CD4-positive, alpha-beta T cell treated with Interleukin-4 for 1 hour (primary cell): Measurements from ENCODE around the gene CDCA5.

Experiments used
- DNase-seq, 2 donors: peaks; one replicate each; pipeline ENCODE4 v3.0.0-alpha.2; 2020 to 2022

CDCA5 gene, protein sequence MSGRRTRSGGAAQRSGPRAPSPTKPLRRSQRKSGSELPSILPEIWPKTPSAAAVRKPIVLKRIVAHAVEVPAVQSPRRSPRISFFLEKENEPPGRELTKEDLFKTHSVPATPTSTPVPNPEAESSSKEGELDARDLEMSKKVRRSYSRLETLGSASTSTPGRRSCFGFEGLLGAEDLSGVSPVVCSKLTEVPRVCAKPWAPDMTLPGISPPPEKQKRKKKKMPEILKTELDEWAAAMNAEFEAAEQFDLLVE

DNA sequence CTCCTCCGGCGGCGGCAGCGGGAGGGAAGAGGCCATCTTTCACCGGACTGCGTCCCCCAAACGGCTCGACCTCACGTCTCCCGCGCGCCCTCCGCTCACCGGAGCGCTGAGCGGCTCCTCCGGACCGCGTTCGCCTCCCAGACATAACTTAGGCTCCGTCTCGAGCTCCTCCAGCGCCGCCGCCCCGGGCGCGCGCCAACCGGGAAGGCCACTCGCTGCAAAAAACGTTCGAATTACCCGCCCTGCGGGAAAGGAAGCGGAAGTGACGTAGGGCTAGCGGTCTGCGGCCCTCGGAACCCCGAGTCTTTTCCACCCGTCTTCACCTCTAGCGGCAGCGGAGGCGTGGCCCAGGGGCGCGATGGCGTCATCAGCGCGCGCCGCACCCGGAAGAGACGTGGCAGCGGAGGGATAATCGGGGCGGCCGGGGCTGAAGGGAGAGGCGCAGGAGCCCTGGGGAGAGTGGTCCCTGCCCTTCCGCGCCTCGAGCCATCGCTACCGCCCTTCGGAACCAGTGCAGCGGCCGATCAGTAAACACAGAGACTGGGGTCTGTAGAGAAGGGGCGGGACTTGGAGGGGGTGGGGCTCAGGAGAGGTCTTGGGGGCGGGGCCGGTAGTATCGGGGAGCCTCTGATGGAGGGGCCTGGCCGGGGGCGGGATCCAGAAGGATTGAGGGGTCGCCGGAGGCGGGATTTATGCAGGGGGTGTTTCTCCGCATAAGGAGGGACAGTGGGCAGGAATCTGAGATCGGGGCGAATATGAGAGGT, at the start of gene CDCA5, which contains the start of gene ZFPL1:
CDCA5 (minus strand) TSS at position 207 of the 764 bp plus-strand sequence; CDS start at position 145, 62 bp downstream.
ZFPL1 (plus strand) TSS at position 389 of the 764 bp plus-strand sequence. CDS start 477 bp downstream, outside the sequence.
- DNase-seq: peak; percentile 96

DNA sequence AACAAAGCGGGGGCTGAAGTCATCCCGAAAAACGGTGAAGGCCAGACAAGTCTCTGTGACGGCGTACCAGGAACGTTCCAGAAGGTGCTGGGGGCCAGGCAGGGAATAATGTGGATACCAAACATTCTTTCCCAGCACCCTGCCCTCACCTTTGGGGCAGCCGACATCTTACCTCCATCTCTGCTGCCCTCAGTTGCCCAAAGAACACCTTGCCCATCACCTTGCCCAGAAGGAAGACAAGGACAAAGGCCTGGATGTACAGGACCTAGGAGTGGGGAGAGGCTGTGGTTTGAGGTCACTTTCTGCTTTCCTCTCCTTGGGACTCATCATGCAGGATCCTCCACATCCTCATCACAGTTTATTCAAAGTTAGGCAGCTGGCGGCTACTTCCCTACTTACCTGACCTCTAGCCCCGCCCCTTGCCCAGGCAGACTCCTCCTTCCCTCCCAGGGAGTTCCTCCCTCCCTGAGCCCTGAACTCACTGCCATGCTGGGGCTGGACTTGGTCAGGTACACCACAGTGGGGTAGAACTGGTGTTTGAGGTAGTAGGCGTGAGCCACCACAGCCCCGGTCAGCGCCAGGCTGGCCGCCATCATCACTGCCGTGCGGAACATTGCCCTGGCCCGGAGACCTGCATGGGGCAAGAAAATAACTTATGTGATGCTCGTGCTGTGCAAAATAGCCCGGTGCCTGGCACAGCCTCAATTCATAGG, 49.3 kb upstream of the CDCA5 start:
- peak; percentile 59 to 67 for DNase-seq

DNA sequence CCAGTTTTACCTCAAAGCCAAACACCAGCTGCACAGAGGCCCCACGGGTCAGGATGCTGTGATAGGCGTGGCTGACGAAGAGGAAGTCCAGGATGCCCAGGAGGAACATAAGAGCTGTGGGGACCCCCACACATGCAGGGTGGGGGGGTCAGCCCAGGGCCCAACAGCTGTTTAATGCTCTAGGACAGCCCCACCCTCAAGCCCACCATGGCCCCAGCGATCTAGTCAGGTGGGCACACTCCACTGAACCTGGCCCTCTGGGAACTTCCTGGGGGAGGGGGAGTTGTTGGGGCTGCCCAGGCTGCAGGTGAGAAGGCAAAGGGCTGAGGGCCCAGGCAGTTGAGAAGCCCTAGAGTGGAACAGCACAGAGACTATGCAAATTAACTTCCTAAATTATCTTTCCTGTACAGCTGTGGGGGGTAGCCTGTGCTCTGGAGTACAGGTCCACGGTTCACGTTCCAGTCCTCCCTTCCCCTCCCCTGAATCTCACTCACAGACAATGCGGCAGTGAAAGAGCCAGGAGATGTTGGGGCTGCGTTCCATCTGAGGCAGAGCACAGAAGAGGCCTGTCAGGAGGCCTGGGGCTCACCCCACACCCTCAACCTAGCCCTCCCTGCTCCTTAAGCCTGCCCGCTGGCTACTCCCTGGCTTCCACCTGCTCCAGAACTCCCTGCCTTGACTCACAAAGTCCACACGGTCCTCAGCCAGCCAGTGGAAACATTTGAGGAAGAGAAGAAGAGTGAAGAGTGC, 48.6 kb upstream of the CDCA5 start:
- peak in 1 of 2 donors; percentile 57 for DNase-seq

DNA sequence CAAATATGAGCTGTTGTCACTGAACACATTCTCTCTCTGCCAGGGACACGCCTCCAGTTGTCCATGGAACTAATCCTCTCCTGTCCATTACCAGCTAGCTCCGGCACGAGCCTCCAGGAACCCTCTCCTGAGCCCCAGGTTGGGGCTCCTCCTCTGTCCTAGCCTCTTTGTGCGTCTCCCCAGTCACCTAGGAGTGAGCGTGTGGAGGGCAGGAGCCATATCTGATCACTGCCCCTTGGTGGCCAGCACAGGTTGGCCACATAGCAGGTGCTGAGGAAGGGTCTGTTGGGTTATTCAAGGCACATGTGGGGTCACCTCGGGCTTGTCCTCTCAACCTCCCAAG, 48.0 kb upstream of the CDCA5 start:
- peak in 1 of 2 donors; percentile 10 for DNase-seq

DNA sequence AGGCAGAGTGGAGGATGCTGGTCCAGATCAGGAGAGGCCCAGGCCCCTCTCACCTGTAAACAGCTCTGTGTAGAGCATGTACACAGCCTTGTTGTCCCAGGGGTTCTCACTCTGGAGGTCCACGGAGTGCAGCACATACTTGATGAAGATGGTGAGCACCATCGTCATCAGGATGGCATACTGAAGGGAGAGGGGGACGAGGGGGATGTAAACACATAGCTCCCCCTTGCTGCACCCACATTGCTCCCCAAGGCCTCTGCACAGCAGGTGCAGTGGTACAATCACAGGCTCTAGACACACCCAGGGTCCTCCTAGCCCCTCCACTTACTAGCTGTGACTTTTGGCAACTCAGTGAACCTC, 47.6 kb upstream of the CDCA5 start:
- DNase-seq: peak in 1 of 2 donors; percentile 6

DNA sequence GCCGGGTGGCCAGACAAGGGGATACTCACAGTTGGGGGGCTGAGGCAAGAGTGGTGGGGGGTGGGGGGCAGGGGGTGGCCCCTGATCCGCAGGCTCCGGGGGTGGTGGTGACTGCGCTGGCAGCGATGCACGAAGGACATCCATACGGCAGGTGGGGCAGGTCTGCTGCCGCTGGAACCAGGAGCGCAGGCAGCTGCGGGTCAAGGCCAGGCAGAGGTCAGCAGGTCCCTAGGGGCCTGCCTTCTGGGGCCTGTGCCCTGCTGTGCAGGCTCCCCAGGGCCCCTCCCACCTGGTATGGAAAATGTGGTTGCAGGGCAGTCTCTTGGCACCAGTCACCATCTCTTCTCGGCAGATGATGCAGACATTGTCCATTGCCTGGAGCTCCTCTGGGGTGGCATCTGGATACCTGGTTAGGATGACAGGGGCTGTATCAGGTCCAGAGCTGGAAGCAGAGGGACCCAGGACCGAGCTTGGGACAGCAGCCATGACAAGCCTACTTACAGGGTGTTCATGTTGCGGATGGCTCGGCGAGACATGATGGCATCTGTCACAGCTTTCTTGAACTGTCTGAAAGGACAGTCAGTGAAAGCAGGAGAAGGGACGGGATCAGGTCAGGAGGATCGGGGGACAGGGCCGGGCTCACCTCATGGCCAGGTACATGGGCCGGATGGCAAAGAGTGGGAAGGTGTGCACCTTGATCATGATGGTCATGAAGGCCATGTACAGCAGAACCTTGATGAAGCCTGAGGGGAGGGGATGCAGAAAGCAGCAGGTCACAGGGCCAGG, 47.0 kb upstream of the CDCA5 start:
- DNase-seq: peak in 1 of 2 donors; percentile 9

DNA sequence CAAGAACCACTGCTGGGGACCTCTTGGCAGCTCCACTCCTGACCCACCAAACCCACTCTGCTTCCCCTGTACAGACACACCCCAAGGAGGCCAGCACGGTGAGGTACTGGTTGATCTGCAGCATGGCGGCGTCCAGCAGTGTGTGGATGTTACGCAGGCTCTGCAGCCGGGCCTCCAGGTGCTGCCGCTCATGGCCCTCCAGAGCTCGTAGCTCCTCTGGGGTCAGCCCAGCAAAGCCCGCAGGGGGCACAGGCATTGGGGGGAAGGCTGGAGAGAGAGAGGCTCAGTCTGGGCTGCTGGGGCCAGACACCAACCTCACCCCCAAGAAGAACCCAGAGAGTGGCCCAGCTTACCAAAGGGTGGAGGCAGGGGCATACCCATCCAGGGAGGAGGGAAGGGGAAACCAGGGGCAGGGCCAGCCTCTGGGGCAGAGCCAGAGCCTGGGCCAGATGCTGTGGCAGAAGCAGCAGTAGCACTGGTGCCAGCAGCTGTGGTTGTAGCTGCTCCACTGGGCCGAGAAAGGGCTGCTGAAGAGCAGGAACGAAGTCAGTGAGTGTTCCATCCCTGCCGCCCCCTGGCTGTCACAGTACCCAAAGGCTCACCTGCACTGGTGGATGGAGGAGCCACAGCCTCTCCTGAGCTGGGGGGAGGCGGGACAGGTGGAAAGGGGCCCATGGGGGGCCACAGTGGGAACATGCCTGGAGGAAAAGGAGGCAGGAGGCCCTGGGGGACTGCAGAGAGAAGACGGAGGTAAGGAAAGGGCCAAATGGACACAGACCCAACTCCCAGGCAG, 46.0 kb upstream of the CDCA5 start:
- peak in 1 of 2 donors; percentile 36 for DNase-seq

DNA sequence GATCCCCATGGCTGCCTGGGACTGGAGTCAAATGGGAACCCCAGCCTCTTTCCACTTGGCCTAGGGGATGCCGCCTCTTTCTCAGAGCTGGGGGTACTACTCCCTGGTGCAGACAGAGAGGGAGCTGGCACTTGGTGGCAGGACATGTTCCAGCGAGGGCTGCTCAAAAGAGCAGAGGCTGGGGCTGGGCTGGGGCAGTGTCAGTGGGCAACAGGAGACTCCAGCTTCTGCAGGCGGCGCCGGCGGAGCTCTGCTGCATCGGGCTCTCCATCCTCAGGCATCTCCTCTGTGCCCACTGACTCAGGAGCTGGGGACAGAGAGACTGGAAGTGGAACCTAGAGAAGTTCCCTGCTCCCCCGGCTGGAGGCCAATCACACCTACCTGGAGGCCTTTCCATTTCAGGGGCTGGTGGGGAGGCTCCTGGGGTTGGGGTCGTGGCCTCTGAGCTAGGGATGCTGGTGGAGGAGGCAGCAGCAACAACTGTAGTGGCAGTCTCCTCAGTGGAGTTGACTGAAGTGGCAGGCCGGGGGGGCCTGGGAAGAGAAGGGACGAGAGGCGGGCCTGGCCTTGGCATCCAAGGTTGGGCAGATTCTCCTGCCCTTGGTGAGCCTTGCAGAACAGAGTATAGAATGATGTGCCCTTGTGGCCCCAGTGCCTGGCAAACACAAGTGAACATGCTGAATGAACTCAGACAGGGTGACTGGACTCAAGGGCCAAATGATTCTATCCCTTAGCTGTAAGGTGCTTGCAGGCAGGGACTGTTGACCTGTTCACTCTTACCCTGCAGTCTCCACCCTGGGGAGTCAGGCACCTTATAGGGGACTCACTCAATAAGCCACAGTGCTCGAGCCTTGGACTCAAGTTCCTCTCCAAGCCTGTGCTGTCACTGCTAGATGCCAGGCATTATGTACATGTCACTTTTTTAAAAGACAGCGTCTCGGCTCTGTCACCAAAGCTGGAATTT, 44.6 kb upstream of the CDCA5 start:
- no peak for DNase-seq

DNA sequence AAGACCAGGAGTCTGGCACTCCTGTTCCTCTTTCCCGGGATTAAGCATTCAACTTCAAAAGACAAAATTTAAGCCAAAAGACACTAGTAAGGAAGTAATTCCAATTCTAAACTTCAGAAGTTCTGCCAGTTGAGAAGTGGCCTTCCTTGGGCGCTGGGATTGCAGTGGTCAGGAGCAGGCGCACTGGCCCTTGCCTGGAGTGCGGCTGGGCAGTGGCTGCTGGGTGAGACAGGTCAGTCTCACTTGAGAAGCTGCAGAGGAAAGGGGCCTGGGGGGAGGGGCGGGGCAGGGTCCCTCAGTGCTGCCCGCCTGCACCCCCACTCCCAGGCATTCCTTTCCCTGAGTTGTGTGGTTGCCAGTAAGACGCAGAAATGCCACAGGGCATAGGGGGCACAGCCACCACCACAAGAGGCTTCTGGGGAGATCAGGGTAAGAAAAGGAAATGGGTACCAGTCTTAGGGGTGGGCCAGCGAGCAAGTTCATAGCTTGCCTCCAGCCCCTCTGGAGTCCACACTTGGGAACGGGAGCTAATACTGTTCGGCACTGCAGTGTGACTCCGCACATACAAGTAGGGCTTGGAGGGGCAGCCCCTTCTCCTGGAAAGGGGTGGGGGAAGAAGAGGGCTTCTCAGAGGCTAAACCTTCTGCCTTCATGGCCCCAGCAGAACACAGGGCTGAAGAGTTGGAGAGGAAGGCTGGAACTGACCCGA, 43.8 kb upstream of the CDCA5 start:
- DNase-seq: no peak

DNA sequence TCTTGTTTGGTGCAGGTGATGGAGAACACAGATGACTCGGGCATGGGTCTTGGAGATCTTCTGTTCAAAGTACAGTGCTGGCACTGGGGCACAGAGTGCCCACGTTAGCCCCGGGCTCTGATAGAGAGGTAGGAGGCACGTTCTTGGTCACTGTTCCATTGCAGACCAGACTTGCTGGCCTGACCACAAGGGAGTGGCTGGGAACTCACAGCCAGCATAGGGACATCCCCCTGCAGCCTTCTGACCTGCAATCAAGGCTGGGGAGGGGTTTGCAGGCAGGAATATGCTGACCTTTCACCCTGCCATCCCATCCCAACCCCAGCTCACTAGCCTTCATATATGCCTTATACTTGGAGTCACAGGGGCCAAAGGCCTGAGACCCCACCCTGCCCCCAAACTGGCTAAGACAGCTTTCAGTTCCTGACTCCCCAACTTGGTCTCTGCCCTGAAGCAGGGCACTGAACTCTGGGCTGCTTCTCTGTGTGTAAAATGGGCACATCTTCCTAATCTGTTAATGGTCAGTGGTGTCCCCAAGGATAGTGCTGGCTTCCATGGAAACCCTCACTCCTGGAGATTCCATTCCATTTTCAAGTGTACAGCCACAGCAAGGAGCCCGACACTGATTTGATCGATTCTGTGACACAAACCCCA, 42.9 kb upstream of the CDCA5 start:
- DNase-seq: peak in 1 of 2 donors; percentile 9

DNA sequence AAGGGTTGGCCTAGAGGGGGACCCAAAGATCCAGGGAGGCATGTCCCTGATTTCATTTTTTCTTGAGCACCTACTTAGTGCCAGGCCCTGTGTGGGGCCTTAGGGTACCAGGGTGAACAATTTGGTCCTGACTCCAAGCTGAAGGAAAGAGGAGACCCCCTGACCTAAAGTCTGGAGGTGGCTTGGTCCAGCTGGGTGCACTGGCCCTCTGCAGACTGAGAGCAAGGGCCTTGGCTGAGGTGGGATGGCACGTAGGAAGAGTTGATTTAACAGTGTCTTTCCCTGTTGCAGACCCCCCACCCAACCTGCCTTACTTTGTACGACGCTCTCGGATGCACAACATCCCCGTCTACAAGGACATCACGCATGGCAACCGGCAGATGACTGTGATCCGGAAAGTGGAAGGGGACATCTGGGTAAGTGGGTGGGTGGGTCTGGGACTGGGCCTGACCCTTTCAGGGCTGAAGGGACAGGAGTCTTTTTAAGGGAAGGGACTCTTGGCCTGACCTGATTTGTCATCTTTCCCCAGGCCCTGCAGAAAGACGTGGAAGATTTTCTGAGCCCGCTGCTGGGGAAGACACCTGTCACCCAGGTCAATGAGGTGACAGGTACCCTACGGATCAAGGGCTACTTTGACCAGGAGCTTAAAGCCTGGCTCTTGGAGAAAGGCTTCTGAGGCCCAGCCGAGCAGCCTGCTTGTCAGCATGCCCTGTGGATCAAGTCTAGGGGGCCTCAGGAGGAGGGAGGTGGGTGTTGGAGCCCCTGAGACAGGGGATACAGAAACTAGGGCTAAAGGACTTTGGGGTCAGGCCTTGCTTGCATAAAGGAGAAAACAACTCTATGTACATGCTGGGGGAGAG, 41.6 kb upstream of the CDCA5 start:
- peak in 1 of 2 donors; percentile 5 for DNase-seq

DNA sequence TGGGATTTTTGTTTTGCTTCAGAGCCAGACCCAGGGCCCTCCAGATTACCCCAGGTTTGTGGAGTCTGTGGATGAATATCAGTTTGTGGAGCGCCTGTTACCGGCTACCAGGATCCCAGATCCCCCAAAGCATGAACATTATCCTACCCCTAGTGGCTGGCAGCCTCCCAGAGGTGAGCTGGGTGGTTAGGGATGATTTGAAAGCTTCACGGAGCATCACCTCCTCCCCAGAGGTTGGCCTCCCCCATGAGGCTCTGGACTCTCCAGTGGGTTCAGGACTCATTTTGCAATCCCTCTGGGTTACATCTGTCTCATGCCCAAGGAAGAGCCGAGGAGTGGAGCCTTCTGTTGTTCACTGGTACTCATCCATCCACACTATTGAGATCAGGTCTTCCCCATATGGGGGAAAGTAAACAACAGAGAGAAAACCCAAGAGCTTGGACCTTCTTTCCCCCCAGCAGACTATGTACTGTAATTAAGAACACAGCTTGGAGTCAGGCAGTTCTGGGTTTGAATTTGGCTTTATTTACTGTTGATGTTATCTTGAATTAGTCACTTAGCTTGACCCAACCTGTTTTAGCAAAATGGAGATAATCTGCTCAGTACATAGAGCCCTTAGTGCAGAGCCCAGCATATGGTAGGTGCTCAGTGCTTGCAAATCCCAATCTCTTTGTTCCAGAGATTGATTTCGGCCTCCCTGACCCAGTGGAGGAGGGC, 40.8 kb upstream of the CDCA5 start:
- peak in 1 of 2 donors; percentile 4 for DNase-seq

DNA sequence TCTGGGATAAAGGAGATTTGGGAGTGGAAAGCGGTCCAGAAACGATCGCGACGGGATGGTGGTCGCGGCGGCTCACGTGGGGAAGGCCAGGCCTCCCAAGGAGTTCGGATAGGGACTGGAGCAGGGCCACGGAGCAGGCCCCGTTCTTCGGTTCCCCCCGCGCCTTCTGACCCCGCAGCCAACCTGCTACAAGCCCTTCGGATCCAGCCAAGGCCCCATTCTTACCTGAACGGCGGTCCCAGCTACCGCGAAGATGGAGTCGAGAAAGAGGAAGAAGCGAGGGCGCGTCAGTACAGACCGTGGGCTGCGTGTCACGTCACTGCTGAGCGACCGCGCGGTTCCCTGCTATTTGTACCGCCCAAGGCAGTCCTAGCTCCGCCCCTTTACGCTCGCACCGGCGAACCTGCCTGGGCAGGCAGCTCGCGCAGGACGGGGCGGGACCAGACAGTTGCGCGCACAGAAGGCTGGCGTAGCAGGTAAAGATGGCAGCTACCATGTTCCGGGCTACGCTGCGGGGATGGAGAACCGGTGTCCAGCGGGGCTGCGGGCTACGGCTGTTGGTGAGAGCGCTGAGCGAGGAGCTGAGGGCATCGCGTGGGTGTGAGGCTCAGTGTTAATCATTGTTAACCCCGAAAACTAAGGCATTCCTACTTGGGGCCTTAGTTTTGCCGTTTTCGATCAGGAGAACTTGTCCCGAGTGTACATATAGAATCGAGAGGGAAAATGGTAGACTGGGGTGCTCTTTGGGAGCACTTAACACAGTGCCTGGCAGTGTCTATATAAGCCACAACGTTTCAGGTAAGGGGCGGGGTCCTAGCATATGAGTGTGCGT, 38.2 kb upstream of the CDCA5 start, which contains the start of the genes FAU and MRPL49:
FAU (minus strand) TSS at position 270 of the 832 bp plus-strand sequence. CDS start 321 bp downstream, outside the sequence.
MRPL49 (plus strand) TSS at position 457 of the 832 bp plus-strand sequence; CDS start at position 483, 26 bp downstream.
- DNase-seq: peak; percentile 99

DNA sequence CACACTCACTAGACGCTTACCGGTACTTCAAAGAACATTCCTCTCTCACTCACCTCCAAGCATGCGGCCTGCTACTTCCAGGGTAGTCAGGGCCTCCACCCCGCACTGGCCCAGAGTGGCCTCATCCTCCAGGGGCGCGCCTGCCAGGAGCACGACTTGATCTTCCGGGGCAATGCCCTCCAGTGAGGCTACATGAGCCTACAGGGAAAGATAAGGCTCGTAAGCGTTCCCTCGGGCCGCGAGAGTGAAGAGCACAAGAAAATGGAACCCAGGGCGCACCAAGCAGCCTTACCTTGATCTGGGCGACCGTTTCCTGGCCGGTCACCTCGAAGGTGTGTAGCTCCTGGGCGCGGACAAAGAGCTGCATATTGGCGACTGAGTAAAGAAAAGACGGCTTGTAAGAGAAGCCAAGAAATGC, 37.6 kb upstream of the CDCA5 start:
- peak; percentile 48 to 61 for DNase-seq

DNA sequence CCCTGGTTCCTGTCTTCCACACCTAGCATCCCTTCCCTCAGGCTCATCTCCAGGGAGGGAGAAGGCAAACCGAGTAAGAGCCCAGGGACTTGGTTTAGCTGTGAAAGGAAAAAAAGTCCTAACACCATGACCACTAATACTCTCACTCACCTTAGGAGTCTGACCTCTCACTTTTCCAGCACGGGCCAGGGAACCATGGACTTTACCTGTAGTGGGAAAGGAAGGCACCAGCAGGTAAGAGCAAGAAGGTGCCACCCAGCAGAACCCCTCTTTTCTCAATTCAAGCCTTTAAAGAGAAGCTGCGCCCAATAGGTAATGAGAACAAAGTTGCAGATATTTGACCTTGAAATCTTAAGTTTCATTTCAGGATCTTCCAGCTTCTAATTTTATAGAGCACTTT, 37.0 kb upstream of the CDCA5 start:
- DNase-seq: no peak

DNA sequence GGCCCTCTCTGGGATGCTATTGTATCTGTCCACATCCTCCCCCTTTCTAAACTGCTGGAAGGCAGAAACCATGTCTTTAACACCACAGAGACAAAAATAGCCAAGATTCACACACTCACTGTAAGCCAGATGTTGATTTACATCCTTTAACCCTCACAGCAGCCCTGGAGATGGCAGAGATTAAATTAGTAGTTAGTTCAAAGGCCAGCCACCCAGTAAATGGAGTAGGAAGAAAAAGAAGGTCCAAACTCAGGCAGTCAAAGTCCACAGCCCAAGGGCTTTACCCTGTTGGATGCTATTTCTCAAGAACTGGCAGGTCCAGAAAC, 35.8 kb upstream of the CDCA5 start:
- no peak for DNase-seq
